CD4-positive, alpha-beta T cell (primary cell): Measurements from ENCODE around the gene MGST1. TPM values are rescaled to one million over a fixed set of nuclear protein-coding genes. Genes with fewer than 3 reads are reported as not detected.
"Not testable (repeated sequence)": the region's sequence is repeated elsewhere in the genome, so short reads cannot be mapped to it uniquely, and the experiment has no call there.

Experiments used
- ATAC-seq: fragments of 200-7000 bp; cut with Tn5 transposase; one replicate; pipeline ENCODE4 v1.10.0; 2022; ENCODE audit warnings: mild to moderate bottlenecking; ENCODE audit not compliant: poor library complexity
- CTCF ChIA-PET: fragments of 350-600 bp; sonication (Branson Sonifier 250); formaldehyde crosslinking; loops from one replicate; lab custom pipeline; 2021; ENCODE audit warnings: antibody characterized with exemption, inconsistent platforms; lab: Charles Lee
- POLR2A ChIA-PET: fragments of 350-600 bp; sonication (Branson Sonifier 250); formaldehyde crosslinking; loops from one replicate; lab custom pipeline; 2021; ENCODE audit warnings: antibody characterized with exemption, inconsistent platforms; lab: Charles Lee
- DNase-seq, 14 experiments: peaks; one replicate each; pipeline ENCODE4 v3.0.0-alpha.2; 2013 to 2020; ENCODE audit warnings: mixed read lengths in 2 of 14
- H3K27ac ChIP-seq, 2 donors: one replicate each; pipeline versions ENCODE4 v1.5.1 to v1.7.0; 2013; ENCODE audit warnings: low read length in 2 of 2, low read depth in 1 of 2, mild to moderate bottlenecking in 1 of 2
- H3K27me3 ChIP-seq, 2 experiments: 1 replicate in 1 of 2; 2 replicates in 1 of 2; pipeline versions ENCODE4 v1.6.1 to v1.7.0; 2013; ENCODE audit warnings: low read length in 2 of 2, control low read depth in 1 of 2, mild to moderate bottlenecking in 1 of 2, moderate library complexity in 1 of 2; ENCODE audit not compliant: insufficient read depth in 2 of 2, control insufficient read depth in 1 of 2
- H3K36me3 ChIP-seq: one replicate; pipeline ENCODE4 v1.6.1; 2013; ENCODE audit warnings: low read length, control low read depth; ENCODE audit not compliant: insufficient read depth
- H3K4me1 ChIP-seq: one replicate; pipeline ENCODE4 v1.6.1; 2013; ENCODE audit warnings: low read length, control low read depth; ENCODE audit not compliant: insufficient read depth
- H3K4me3 ChIP-seq: one replicate; pipeline ENCODE4 v1.5.1; 2013; ENCODE audit warnings: mild to moderate bottlenecking, low read length, moderate library complexity
- H3K9me3 ChIP-seq, 2 experiments: 1 replicate in 1 of 2; 2 replicates in 1 of 2; pipeline versions ENCODE4 v1.6.1 to v1.7.0; 2013; ENCODE audit warnings: low read length in 2 of 2, mild to moderate bottlenecking in 2 of 2, control low read depth in 1 of 2, moderate library complexity in 1 of 2; ENCODE audit not compliant: control insufficient read depth in 1 of 2, insufficient read depth in 1 of 2
- H3K27ac Mint-ChIP-seq: one replicate; pipeline ENCODE4 v1.8.0; 2020; ENCODE audit warnings: mixed read lengths
- H3K27me3 Mint-ChIP-seq: one replicate; pipeline ENCODE4 v1.8.0; 2021; ENCODE audit warnings: mixed read lengths
- H3K36me3 Mint-ChIP-seq: one replicate; pipeline ENCODE4 v1.8.0; 2021; ENCODE audit warnings: low read depth, mixed read lengths
- H3K4me1 Mint-ChIP-seq: one replicate; pipeline ENCODE4 v1.8.0; 2021; ENCODE audit warnings: low read depth, mixed read lengths
- H3K4me3 Mint-ChIP-seq: one replicate; pipeline ENCODE4 v1.8.0; 2020; ENCODE audit warnings: mild to moderate bottlenecking, mixed read lengths
- H3K9me3 Mint-ChIP-seq: one replicate; pipeline ENCODE4 v1.8.0; 2020; ENCODE audit warnings: mixed read lengths
- intact Hi-C, 2 experiments: fragments of 100-400 bp; cut with DNase I in 1 of 2; cut with micrococcal nuclease in 1 of 2; formaldehyde crosslinking; loops; one replicate each; pipeline versions ENCODE4 v1.15.1 to v1.9.0; 2023 to 2025; cut with DNase I, micrococcal nuclease
- total RNA-seq, 174 experiments: library from RNA in 2 of 174; stranded (reverse) in 2 of 174; gene quantifications; one replicate each; pipeline ENCODE4 v1.2.3 and lab custom pipeline; 2021 to 2026
- TF ChIP-seq, protein P1 (sequence below): fragments of 200-600 bp; IDR thresholded peaks from one replicate; pipeline ENCODE4 v1.8.0; 2022; ENCODE audit warnings: antibody characterized with exemption, mild to moderate bottlenecking

The MGST1 gene
- total RNA-seq, 2 experiments from 2014 or later, result 1.4 TPM; not detected in 1

DNA sequence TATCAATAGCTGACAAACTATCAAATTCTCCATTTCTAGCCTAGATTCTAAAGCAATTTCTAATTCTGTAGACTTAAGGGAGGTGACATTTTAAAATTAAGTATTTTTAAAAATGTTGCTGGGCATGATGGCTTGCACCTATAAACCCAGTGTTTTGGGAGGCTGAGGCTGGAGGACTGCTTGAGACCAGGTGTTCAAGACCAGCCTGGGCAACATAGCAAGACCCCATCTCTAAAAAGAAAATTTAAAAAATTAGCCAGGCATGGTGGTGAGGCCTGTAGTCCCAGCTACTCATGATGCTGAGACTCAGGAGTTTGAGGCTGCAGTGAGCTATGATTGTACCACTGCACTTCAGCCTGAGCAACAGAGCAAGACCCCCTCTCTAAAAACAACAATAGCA lies 15.1 kb downstream of the MGST1 start:
- no peaks in the 10 kb centered on the region for H3K4me1 ChIP-seq
- no peaks in the 10 kb centered on the region for H3K4me1 Mint-ChIP-seq
- no peaks in the 10 kb centered on the region for H3K27me3 ChIP-seq
- TF ChIP-seq, protein P1, sequence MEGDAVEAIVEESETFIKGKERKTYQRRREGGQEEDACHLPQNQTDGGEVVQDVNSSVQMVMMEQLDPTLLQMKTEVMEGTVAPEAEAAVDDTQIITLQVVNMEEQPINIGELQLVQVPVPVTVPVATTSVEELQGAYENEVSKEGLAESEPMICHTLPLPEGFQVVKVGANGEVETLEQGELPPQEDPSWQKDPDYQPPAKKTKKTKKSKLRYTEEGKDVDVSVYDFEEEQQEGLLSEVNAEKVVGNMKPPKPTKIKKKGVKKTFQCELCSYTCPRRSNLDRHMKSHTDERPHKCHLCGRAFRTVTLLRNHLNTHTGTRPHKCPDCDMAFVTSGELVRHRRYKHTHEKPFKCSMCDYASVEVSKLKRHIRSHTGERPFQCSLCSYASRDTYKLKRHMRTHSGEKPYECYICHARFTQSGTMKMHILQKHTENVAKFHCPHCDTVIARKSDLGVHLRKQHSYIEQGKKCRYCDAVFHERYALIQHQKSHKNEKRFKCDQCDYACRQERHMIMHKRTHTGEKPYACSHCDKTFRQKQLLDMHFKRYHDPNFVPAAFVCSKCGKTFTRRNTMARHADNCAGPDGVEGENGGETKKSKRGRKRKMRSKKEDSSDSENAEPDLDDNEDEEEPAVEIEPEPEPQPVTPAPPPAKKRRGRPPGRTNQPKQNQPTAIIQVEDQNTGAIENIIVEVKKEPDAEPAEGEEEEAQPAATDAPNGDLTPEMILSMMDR, result no peak
- ChIA-PET POLR2A (no interaction called here), CTCF (no interaction called here)
- intact Hi-C loops, result no loop called here
- H3K36me3 ChIP-seq, result no peaks in the 10 kb centered on the region
- ATAC-seq, result no peak
- H3K27ac ChIP-seq, result no peak overlapping the region
- H3K9me3 Mint-ChIP-seq, result peaks cover 5% of the 10 kb centered on the region
- H3K36me3 Mint-ChIP-seq, result no peaks in the 10 kb centered on the region
- no peaks in the 10 kb centered on the region for H3K9me3 ChIP-seq
- no peak for DNase-seq
- H3K27ac Mint-ChIP-seq, result no peak overlapping the region
- no peak overlapping the region for H3K4me3 ChIP-seq
- H3K4me3 Mint-ChIP-seq, result no peak overlapping the region
- no peaks in the 10 kb centered on the region for H3K27me3 Mint-ChIP-seq

DNA sequence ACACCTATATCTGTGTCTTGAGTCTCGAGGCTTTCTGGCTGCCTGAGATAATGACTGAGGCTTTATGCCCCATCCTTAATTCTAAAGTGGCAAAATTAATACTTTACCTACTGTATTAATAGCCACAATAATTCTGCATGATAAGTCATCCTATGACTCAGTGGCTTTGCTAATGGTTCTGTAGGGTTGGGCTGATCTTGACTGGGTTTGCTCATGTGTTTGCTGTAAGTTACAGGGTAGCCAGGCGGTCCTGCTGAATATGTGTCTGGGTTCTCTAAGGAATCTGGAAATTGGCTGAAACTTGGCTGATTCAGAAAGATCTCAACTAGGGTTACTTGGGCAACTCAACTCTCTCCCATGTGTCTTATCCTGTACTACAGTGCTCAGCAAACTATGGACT lies 21.7 kb downstream of the MGST1 start:
- no peak overlapping the region for H3K27ac Mint-ChIP-seq

DNA sequence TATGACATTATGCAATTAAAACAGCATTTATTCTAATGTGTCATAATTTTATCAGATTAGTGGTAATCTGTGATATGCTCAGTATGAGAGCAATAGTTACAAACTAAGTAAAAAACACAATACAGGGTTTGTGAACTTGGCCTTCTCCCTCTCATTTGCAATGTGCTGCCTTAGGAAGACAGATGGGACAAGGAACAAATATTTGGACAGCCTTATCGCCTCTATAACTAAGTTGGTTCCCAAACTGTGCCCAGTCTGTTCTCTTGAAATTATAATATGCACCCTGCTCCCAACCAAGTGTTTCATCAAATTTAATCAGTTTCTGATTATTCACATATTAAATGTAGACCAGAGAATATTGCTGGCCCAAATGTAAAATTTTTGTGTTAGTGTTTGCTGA lies 22.7 kb downstream of the MGST1 start:
- no peak overlapping the region for H3K4me3 ChIP-seq
- no peaks in the 10 kb centered on the region for H3K36me3 Mint-ChIP-seq
- no peaks in the 10 kb centered on the region for H3K4me1 ChIP-seq
- DNase-seq, result no peak
- H3K27me3 Mint-ChIP-seq, result no peaks in the 10 kb centered on the region
- H3K27me3 ChIP-seq, result no peaks in the 10 kb centered on the region
- ChIA-PET POLR2A (no interaction called here), CTCF (no interaction called here)
- no peaks in the 10 kb centered on the region for H3K9me3 ChIP-seq
- no peaks in the 10 kb centered on the region for H3K36me3 ChIP-seq
- H3K4me1 Mint-ChIP-seq, result no peaks in the 10 kb centered on the region
- H3K27ac ChIP-seq, result no peak overlapping the region
- no peak overlapping the region for H3K4me3 Mint-ChIP-seq
- TF ChIP-seq, protein P1, result no peak
- ATAC-seq, result no peak
- no peaks in the 10 kb centered on the region for H3K9me3 Mint-ChIP-seq
- intact Hi-C loops, result no loop called here
- no peak overlapping the region for H3K27ac Mint-ChIP-seq

More for the DNA sequence above, 21.7 kb downstream of the MGST1 start:
- TF ChIP-seq, protein P1, result no peak
- Mint-ChIP-seq H3K36me3 (no peaks in the 10 kb centered on the region), H3K27me3 (no peaks in the 10 kb centered on the region), H3K9me3 (no peaks in the 10 kb centered on the region), H3K4me3 (no peak overlapping the region), H3K4me1 (no peaks in the 10 kb centered on the region)
- Histone ChIP-seq H3K9me3 (no peaks in the 10 kb centered on the region), H3K4me1 (no peaks in the 10 kb centered on the region), H3K27ac (no peak overlapping the region), H3K36me3 (no peaks in the 10 kb centered on the region), H3K4me3 (no peak overlapping the region), H3K27me3 (no peaks in the 10 kb centered on the region)
- DNase-seq (no peak), ATAC-seq (no peak)
- intact Hi-C loops, result no loop called here
- CTCF ChIA-PET, result no interaction called here
- POLR2A ChIA-PET, result no interaction called here

DNA sequence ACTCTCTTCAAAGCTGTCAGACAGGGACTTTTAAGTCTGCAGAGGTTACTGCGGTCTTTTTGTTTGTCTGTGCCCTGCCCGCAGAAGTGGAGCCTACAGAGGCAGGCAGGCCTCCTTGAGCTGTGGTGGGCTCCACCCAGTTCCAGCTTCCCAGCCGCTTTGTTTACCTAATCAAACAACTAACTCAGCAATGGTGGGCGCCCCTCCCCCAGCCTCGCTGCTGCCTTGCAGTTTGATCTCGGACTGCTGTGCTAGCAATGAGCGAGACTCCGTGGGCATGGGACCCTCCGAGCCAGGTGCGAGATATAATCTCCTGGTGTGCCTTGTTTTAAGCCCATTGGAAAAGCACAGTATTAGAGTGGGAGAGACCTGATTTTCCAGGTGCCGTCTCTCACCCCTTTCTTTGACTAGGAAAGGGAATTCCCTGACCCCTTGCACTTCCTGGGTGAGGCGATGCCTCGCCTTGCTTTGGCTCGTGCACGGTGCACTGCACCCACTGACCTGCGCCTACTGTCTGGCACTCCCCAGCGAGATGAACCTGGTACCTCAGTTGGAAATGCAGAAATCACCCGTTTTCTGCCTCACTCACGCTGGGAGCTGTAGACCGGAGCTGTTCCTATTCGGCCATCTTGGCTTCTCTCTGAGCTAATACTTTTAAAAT lies 35.3 kb downstream of the MGST1 start:
- H3K4me1 ChIP-seq, H3K9me3 Mint-ChIP-seq, DNase-seq, H3K36me3 Mint-ChIP-seq, POLR2A ChIA-PET, ATAC-seq, H3K27ac ChIP-seq, H3K4me3 ChIP-seq, H3K4me3 Mint-ChIP-seq, H3K4me1 Mint-ChIP-seq, H3K36me3 ChIP-seq, CTCF ChIA-PET, H3K9me3 ChIP-seq, intact Hi-C loops, H3K27me3 ChIP-seq, H3K27ac Mint-ChIP-seq, H3K27me3 Mint-ChIP-seq: not testable (repeated sequence)
